ENCODE measurements around the gene PTPRE. TPM values are rescaled to one million over a fixed set of nuclear protein-coding genes. Genes with fewer than 3 reads are reported as not detected.
"Not testable (repeated sequence)": the region's sequence is repeated elsewhere in the genome, so short reads cannot be mapped to it uniquely, and the experiment has no call there.

The PTPRE gene
- total RNA-seq, 1 donor from 2014 or later: 13.8 TPM

DNA sequence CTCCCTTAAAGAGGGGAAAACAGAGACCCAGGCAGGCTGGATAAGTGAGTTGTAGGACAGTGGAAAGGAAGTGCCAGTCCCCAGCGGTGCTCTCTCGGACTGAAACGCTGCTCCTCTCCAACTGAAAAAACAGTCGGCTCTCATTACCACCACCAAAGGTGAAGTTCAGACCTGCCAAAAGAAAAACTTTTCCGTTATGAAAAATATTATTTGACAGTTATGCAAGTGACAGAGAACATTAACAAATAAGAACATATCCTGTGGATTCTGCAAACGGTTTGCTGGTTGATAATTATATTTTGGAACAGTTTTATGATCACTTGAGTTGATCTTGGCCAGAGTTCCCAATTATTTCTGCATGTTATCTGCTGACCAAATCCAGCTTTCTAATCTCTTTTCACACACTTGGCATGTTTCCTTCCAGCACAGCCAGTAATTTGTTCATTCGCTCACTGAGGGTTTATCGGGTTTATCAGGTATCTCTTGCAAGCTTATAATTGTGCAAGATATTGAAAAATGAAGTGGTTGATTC, 82.6 kb downstream of the PTPRE start:
- Histone ChIP-seq H3K36me3 (no peaks in the 10 kb centered on the region), H3K9me3 (replicated peaks) (no peaks in the 10 kb centered on the region), H3K4me1 (peaks cover 56% of the 10 kb centered on the region), H3K27ac (replicated peaks) (peak overlapping the region; percentile 53), H3K4me3 (no peak overlapping the region), H3K27me3 (ENCODE audit: low read depth) (no peaks in the 10 kb centered on the region)
- TF ChIP-seq, protein P1, sequence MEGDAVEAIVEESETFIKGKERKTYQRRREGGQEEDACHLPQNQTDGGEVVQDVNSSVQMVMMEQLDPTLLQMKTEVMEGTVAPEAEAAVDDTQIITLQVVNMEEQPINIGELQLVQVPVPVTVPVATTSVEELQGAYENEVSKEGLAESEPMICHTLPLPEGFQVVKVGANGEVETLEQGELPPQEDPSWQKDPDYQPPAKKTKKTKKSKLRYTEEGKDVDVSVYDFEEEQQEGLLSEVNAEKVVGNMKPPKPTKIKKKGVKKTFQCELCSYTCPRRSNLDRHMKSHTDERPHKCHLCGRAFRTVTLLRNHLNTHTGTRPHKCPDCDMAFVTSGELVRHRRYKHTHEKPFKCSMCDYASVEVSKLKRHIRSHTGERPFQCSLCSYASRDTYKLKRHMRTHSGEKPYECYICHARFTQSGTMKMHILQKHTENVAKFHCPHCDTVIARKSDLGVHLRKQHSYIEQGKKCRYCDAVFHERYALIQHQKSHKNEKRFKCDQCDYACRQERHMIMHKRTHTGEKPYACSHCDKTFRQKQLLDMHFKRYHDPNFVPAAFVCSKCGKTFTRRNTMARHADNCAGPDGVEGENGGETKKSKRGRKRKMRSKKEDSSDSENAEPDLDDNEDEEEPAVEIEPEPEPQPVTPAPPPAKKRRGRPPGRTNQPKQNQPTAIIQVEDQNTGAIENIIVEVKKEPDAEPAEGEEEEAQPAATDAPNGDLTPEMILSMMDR (IDR thresholded peaks at IDR 0.05; ENCODE audit: borderline replicate concordance): no peak
- DNase-seq: no peak
- intact Hi-C loops (cut with micrococcal nuclease): no loop called here

DNA sequence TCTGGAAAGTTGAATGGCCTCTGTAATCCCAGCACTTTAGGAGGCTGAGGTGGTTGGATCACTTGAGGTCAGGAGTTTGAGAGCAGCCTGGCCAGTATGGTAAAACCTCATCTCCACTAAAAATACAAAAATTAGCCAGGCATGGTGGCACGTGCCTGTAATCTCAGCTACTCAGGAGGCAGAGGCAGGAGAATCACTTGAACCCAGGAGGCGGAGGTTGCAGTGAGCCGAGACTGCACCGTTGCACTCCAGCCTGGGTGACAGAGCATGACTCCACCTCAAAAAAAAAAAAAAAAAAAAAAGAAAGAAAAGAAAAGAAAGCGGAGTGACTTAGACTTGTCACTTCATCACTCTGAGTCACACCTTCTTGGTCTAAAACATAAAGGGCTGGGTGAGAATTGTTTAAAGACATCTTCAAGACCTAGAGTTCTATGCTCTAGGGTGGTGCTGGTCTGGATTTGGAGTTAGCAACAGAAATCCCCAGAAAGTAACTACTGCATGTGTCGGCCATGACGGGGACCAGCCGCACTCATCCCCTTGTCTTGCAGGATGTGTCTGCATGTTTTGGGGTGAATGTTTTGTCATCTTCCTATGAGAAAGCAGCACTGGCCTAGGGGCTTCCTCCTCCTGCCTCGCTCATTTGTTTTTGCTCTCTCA, 83.4 kb downstream of the PTPRE start:
- peaks cover 56% of the 10 kb centered on the region for H3K4me1 ChIP-seq
- peak overlapping the region; percentile 53 for H3K27ac ChIP-seq (replicated peaks)
- H3K27me3 ChIP-seq (ENCODE audit: low read depth); DNase-seq; H3K4me3 ChIP-seq; H3K9me3 ChIP-seq (replicated peaks); H3K36me3 ChIP-seq; intact Hi-C loops (cut with micrococcal nuclease): not testable (repeated sequence)

DNA sequence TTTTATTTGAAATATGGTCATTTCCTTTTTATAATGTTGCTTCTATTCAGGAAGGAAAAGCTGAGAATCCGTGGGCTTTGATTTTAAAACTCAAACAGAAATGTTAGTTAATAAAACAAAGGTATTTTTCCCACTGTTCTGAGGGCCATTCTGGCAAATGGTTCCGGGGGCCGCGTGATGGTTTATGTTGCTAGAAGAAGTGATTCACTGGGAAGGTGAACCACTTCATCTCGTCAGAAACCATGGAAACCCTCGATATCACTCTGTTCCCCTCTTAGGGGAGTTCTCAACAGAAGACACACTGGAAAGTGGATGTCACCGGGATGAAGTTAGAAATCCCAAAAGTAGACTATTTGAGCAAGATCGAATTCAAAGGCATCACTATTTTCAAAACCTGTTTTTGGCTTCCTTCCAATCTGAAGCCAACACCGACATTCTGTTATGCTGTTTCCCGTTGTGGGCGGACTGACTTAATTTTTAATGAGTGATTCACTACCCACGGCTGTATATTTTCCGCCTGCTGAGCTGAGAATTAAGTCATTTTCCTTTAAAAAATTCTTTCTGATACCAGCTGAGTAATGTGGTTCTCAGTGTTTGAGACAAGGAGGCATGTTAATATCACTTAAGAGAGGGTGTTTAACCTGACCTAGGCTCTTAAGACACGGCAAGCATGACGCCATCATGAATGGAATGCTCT, 84.1 kb downstream of the PTPRE start:
- TF ChIP-seq, protein P1 (IDR thresholded peaks at IDR 0.05; ENCODE audit: borderline replicate concordance): no peak
- Histone ChIP-seq H3K27me3 (ENCODE audit: low read depth) (no peaks in the 10 kb centered on the region), H3K36me3 (no peaks in the 10 kb centered on the region), H3K9me3 (replicated peaks) (no peaks in the 10 kb centered on the region), H3K4me1 (peaks cover 57% of the 10 kb centered on the region), H3K4me3 (peak overlapping the region; percentile 0), H3K27ac (replicated peaks) (peak overlapping the region; percentile 53)
- DNase-seq: no peak
- intact Hi-C loops (cut with micrococcal nuclease): no loop called here

DNA sequence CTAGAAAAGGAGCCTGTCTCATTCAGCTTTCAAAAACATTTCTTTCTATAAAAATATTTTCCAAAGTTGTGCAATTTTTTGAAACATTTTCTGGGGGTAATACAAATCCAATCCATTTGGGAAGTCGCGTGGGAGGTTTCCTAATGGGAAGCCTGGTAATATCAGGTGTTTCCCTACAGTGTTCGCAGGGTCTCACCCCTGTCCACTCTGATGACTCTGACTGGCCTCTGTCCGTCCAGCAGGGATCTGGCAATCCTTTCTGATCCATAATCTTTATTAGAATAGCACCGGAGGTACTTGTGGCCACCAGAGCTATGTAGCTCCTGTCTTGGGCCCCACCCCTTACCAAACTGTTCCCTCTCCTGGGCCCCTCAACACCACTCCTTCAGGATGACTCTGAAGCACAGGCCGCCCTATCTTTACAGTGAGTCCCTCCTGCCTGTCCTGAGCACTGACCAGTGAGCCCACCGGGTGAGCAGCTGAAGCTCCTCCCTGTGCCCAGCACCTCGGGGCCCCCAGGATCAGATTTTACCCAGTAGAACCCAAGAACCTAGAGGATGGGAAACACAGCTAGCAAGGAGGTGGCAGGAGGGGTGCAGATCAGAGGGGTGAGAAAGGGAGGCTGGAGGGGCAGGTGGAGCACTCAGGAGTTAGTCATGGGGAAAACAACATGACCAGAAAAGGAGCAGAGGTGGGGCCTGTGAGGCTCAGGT, 84.8 kb downstream of the PTPRE start:
- Histone ChIP-seq H3K4me3 (no peak overlapping the region), H3K27me3 (ENCODE audit: low read depth) (no peaks in the 10 kb centered on the region), H3K27ac (replicated peaks) (peak overlapping the region; percentile 53), H3K9me3 (replicated peaks) (no peaks in the 10 kb centered on the region), H3K4me1 (peaks cover 57% of the 10 kb centered on the region), H3K36me3 (no peaks in the 10 kb centered on the region)
- TF ChIP-seq, protein P1 (IDR thresholded peaks at IDR 0.05; ENCODE audit: borderline replicate concordance): no peak
- intact Hi-C loops (cut with micrococcal nuclease): no loop called here
- DNase-seq: no peak

DNA sequence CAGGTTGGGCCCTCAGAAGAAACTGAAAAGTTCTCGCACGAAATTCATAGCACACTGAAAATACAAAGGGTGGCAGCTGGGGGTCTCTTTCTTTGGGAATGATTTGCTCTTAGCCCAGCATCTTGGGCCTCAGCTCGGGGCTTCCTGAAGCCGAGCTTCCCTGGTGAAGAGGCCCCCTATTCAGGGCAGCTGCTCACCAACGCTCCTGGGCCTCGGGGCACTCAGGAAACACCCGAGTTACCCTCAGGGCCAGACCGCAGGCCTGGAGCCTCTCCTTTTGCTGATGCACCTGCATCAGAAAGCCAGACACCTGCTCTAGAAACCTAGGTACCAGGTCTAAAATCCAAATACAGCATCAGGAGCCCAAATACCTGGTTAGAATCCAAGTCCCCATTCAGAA, 85.5 kb downstream of the PTPRE start:
- Histone ChIP-seq H3K27ac (replicated peaks) (no peak overlapping the region), H3K36me3 (no peaks in the 10 kb centered on the region), H3K9me3 (replicated peaks) (no peaks in the 10 kb centered on the region), H3K27me3 (ENCODE audit: low read depth) (no peaks in the 10 kb centered on the region), H3K4me3 (no peak overlapping the region), H3K4me1 (peaks cover 57% of the 10 kb centered on the region)
- no peak for DNase-seq
- TF ChIP-seq, protein P1 (IDR thresholded peaks at IDR 0.05; ENCODE audit: borderline replicate concordance): no peak
- intact Hi-C loops (cut with micrococcal nuclease): no loop called here
